M059J (cell line): Measurements from ENCODE around the gene PCLO. TPM values are rescaled to one million over a fixed set of nuclear protein-coding genes. Genes with fewer than 3 reads are reported as not detected.
"Not testable (repeated sequence)": the region's sequence is repeated elsewhere in the genome, so short reads cannot be mapped to it uniquely, and the experiment has no call there.

Source experiments
- DNase-seq: peaks from one replicate; pipeline ENCODE4 v3.0.0-alpha.2; 2012; ENCODE audit warnings: low read depth
- total RNA-seq: library from RNA; depleted of rRNA; stranded (reverse); fragments of >200 nt; shearing (Covaris generic); gene quantifications from 2 replicates; pipeline ENCODE4 v1.2.3, GENCODE V29; 2014

Gene PCLO
- total RNA-seq, 1 experiment from 2014 or later: 27.1 TPM

- DNase-seq: peak; percentile 77
These were observed 422.3 kb downstream of the PCLO start for GRCh38 chr7:82740246-82740848.

GRCh38 chr7:82736633-82737032 is 426.1 kb downstream of the PCLO start:
- no peak for DNase-seq

GRCh38 chr7:82732677-82733076 is 430.0 kb downstream of the PCLO start:
- no peak for DNase-seq

- DNase-seq: peak; percentile 55
These were observed 433.3 kb downstream of the PCLO start for GRCh38 chr7:82729172-82730030.

- peak; percentile 21 for DNase-seq
These were observed 436.5 kb downstream of the PCLO start for GRCh38 chr7:82726038-82726800.

GRCh38 chr7:82723411-82723810 is 439.3 kb downstream of the PCLO start:
- DNase-seq: no peak

- no peak for DNase-seq
These were observed 439.7 kb downstream of the PCLO start for GRCh38 chr7:82722946-82723345.

GRCh38 chr7:82715344-82715743 is 447.3 kb downstream of the PCLO start:
- DNase-seq: no peak

- DNase-seq: no peak
These were observed 447.8 kb downstream of the PCLO start for GRCh38 chr7:82714883-82715282.

GRCh38 chr7:82713506-82713905 is 449.2 kb downstream of the PCLO start:
- DNase-seq: no peak

GRCh38 chr7:82706344-82706743 is 456.3 kb downstream of the PCLO start:
- DNase-seq: not testable (repeated sequence)

- peak; percentile 10 for DNase-seq
These were observed 457.0 kb downstream of the PCLO start for GRCh38 chr7:82705517-82706260.

GRCh38 chr7:82704121-82704520 is 458.6 kb downstream of the PCLO start:
- no peak for DNase-seq
